GM23338 (cell line): ENCODE data around the gene CCDC12.

ENCODE experiments used
- CREB1 ChIP-seq: fragments of 250-450 bp; sonication (Bioruptor Pico); IDR thresholded peaks from 2 replicates; pipeline ENCODE4 v1.5.0; 2020; ENCODE audit warnings: low read depth, mild to moderate bottlenecking, moderate library complexity
- ETS1 ChIP-seq: IDR thresholded peaks from 2 replicates; pipeline ENCODE4 v1.6.1; 2016; ENCODE audit warnings: antibody characterized with exemption
- EZH2 ChIP-seq: fragments of 200-600 bp; sonication (generic); IDR thresholded peaks from one replicate; pipeline ENCODE4 v1.8.0; 2017; ENCODE audit warnings: antibody characterized with exemption, mild to moderate bottlenecking, low read depth; ENCODE audit not compliant: unreplicated experiment
- EZH2phosphoT487 ChIP-seq: fragments of 200-600 bp; sonication (generic); IDR thresholded peaks from one replicate; pipeline ENCODE4 v1.8.1; 2018; ENCODE audit warnings: antibody characterized with exemption; ENCODE audit not compliant: unreplicated experiment
- JUNB ChIP-seq: IDR thresholded peaks from one replicate; pipeline ENCODE4 v1.6.1; 2016; ENCODE audit warnings: antibody characterized with exemption; ENCODE audit not compliant: unreplicated experiment
- POLR2AphosphoS5 ChIP-seq: IDR thresholded peaks from 2 replicates; pipeline ENCODE4 v1.6.1; 2016; ENCODE audit warnings: antibody characterized with exemption, low read depth
- STAT1 ChIP-seq: IDR thresholded peaks from one replicate; pipeline ENCODE4 v1.6.1; 2016; ENCODE audit warnings: antibody characterized with exemption; ENCODE audit not compliant: unreplicated experiment
- ZNF114 ChIP-seq: fragments of 250-450 bp; sonication (Bioruptor Pico); IDR thresholded peaks from 2 replicates; pipeline ENCODE4 v1.5.0; 2020; ENCODE audit warnings: mild to moderate bottlenecking, moderate library complexity
- ZNF331 ChIP-seq: fragments of 250-450 bp; sonication (Bioruptor Pico); IDR thresholded peaks from 2 replicates; pipeline ENCODE4 v1.5.0; 2020; ENCODE audit warnings: low read depth, mild to moderate bottlenecking, moderate library complexity
- ZNF462 ChIP-seq: fragments of 250-450 bp; sonication (Bioruptor Pico); IDR thresholded peaks from 2 replicates; pipeline ENCODE4 v1.5.0; 2020; ENCODE audit warnings: mild to moderate bottlenecking, moderate library complexity
- TF ChIP-seq, protein P1 (sequence below), 2 experiments: fragments of 200-600 bp in 1 of 2; sonication (generic) in 1 of 2; conservative IDR thresholded peaks; 2 replicates each; pipeline versions ENCODE4 v1.5.1 to v1.6.1; 2016 to 2017; ENCODE audit warnings: antibody characterized with exemption in 2 of 2, low read depth in 2 of 2, mild to moderate bottlenecking in 2 of 2, moderate library complexity in 1 of 2
- TF ChIP-seq, protein P2 (sequence below): IDR thresholded peaks from one replicate; pipeline ENCODE4 v1.6.1; 2018; ENCODE audit warnings: antibody characterized with exemption; ENCODE audit not compliant: unreplicated experiment

GRCh38 chr3:47014036-47014435 lies 37.5 kb upstream of the CCDC12 start:
- TF ChIP-seq, protein P1, sequence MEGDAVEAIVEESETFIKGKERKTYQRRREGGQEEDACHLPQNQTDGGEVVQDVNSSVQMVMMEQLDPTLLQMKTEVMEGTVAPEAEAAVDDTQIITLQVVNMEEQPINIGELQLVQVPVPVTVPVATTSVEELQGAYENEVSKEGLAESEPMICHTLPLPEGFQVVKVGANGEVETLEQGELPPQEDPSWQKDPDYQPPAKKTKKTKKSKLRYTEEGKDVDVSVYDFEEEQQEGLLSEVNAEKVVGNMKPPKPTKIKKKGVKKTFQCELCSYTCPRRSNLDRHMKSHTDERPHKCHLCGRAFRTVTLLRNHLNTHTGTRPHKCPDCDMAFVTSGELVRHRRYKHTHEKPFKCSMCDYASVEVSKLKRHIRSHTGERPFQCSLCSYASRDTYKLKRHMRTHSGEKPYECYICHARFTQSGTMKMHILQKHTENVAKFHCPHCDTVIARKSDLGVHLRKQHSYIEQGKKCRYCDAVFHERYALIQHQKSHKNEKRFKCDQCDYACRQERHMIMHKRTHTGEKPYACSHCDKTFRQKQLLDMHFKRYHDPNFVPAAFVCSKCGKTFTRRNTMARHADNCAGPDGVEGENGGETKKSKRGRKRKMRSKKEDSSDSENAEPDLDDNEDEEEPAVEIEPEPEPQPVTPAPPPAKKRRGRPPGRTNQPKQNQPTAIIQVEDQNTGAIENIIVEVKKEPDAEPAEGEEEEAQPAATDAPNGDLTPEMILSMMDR (conservative IDR thresholded peaks at IDR 0.05; ENCODE audit: low read depth in 2 of 2): no peak
- TF ChIP-seq EZH2 (no peak), ETS1 (no peak), POLR2AphosphoS5 (no peak), JUNB (no peak), ZNF331 (CRISPR knock-in tag) (no peak), ZNF462 (CRISPR knock-in tag) (no peak), ZNF114 (CRISPR knock-in tag) (no peak), STAT1 (no peak), CREB1 (CRISPR knock-in tag) (no peak), EZH2phosphoT487 (no peak)
- TF ChIP-seq, protein P2, sequence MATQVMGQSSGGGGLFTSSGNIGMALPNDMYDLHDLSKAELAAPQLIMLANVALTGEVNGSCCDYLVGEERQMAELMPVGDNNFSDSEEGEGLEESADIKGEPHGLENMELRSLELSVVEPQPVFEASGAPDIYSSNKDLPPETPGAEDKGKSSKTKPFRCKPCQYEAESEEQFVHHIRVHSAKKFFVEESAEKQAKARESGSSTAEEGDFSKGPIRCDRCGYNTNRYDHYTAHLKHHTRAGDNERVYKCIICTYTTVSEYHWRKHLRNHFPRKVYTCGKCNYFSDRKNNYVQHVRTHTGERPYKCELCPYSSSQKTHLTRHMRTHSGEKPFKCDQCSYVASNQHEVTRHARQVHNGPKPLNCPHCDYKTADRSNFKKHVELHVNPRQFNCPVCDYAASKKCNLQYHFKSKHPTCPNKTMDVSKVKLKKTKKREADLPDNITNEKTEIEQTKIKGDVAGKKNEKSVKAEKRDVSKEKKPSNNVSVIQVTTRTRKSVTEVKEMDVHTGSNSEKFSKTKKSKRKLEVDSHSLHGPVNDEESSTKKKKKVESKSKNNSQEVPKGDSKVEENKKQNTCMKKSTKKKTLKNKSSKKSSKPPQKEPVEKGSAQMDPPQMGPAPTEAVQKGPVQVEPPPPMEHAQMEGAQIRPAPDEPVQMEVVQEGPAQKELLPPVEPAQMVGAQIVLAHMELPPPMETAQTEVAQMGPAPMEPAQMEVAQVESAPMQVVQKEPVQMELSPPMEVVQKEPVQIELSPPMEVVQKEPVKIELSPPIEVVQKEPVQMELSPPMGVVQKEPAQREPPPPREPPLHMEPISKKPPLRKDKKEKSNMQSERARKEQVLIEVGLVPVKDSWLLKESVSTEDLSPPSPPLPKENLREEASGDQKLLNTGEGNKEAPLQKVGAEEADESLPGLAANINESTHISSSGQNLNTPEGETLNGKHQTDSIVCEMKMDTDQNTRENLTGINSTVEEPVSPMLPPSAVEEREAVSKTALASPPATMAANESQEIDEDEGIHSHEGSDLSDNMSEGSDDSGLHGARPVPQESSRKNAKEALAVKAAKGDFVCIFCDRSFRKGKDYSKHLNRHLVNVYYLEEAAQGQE: no peak
